Esophagus squamous epithelium (tissue), 5 donors: ENCODE data around the gene ITGB6. TPM values are rescaled to one million over a fixed set of nuclear protein-coding genes. Genes with fewer than 3 reads are reported as not detected.

Experiments
- DNase-seq: peaks from one replicate; lab custom pipeline; 2025; lab: John Stamatoyannopoulos, UW
- H3K27ac ChIP-seq, 4 donors: fragments of 200-600 bp; sonication (generic); one replicate each; pipeline ENCODE4 v1.5.1; 2016 to 2019; ENCODE audit warnings: mild to moderate bottlenecking in 1 of 4
- H3K27me3 ChIP-seq, 4 donors: fragments of 200-600 bp; sonication (generic); 1 replicate in 3 of 4; 2 replicates in 1 of 4; pipeline versions ENCODE4 v1.5.1 to v1.6.0; 2017 to 2021; ENCODE audit warnings: antibody characterized with exemption in 1 of 4
- H3K36me3 ChIP-seq, 3 donors: fragments of 200-600 bp; sonication (generic); one replicate each; pipeline ENCODE4 v1.5.1; 2016 to 2019
- H3K4me1 ChIP-seq, 3 donors: fragments of 200-600 bp; sonication (generic); one replicate each; pipeline ENCODE4 v1.5.1; 2017 to 2019
- H3K4me3 ChIP-seq, 4 donors: fragments of 200-600 bp; sonication (generic); 1 replicate in 3 of 4; 2 replicates in 1 of 4; pipeline ENCODE4 v1.5.1; 2016 to 2019; ENCODE audit warnings: mild to moderate bottlenecking in 2 of 4, moderate library complexity in 1 of 4
- H3K9me3 ChIP-seq, 3 donors: fragments of 200-600 bp; sonication (generic); one replicate each; pipeline ENCODE4 v1.5.1; 2016 to 2019
- POLR2A ChIP-seq, 4 donors: fragments of 450-650 bp; IDR thresholded peaks; one replicate each; pipeline ENCODE4 v1.6.1; 2017; ENCODE audit warnings: antibody characterized with exemption in 4 of 4, mild to moderate bottlenecking in 4 of 4, moderate library complexity in 3 of 4
- WGBS, 2 donors: methylation state at CpG; one replicate each; pipeline ENCODE4 v1.1.5; 2018; 5-methylcytosine and 5-hydroxymethylcytosine counted together
- intact Hi-C: fragments of 100-400 bp; cut with DNase I; formaldehyde crosslinking; loops from one replicate; pipeline ENCODE4 v1.15.0; 2022
- total RNA-seq, 4 donors: library from RNA; depleted of rRNA; stranded (reverse); fragments of >200 nt; gene quantifications; one replicate each; pipeline ENCODE4 v1.1.0, GENCODE V29; 2016
- TF ChIP-seq, protein P1 (sequence below), 6 experiments: fragments of 450-650 bp in 4 of 6; fragments of 200-600 bp in 2 of 6; sonication (generic) in 2 of 6; IDR thresholded peaks; one replicate each; pipeline ENCODE4 v1.5.1; 2016 to 2019; ENCODE audit warnings: antibody characterized with exemption in 6 of 6, mild to moderate bottlenecking in 4 of 6, moderate library complexity in 4 of 6
- donor health status: DM: yes; HTN: yes; CAD: no.

ITGB6 gene
- total RNA-seq, 4 donors from 2014 or later = 25.3 to 42.2 (median 33.6) TPM

DNA sequence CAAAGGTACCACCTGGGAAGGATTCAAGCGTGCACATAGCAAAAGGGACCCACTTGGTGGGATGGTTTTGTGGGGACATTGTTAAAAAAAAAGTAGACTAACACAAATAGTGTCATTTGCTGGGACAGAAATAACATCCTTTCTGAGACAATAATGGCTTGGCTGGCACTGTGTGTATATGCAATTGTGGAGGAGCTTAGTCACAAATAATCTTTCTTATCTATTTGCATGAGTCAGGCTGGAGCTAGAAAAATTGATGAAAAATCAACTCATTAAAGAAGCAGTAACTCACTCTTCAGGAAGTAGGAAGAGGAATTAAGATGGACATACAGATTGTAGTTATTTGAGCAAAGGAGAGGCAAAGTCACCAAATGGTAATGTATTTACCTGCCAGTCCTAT, 29.5 kb upstream of the ITGB6 start:
- WGBS, 2 donors = 85 to 87% methylated on average over 1 of the region's 1 CpG
- Histone ChIP-seq H3K4me3 (no peak overlapping the region), H3K4me1 (peaks cover 20 to 86% (median 29%) of the 10 kb centered on the region in 3 donors), H3K27ac (peak overlapping the region; percentile 46 to 89 (median 71)), H3K36me3 (no peaks in the 10 kb centered on the region), H3K9me3 (no peaks in the 10 kb centered on the region), H3K27me3 (no peaks in the 10 kb centered on the region)
- intact Hi-C loops = no loop called here
- TF ChIP-seq POLR2A (IDR thresholded peaks at IDR 0.05) = no peak
- TF ChIP-seq, protein P1, sequence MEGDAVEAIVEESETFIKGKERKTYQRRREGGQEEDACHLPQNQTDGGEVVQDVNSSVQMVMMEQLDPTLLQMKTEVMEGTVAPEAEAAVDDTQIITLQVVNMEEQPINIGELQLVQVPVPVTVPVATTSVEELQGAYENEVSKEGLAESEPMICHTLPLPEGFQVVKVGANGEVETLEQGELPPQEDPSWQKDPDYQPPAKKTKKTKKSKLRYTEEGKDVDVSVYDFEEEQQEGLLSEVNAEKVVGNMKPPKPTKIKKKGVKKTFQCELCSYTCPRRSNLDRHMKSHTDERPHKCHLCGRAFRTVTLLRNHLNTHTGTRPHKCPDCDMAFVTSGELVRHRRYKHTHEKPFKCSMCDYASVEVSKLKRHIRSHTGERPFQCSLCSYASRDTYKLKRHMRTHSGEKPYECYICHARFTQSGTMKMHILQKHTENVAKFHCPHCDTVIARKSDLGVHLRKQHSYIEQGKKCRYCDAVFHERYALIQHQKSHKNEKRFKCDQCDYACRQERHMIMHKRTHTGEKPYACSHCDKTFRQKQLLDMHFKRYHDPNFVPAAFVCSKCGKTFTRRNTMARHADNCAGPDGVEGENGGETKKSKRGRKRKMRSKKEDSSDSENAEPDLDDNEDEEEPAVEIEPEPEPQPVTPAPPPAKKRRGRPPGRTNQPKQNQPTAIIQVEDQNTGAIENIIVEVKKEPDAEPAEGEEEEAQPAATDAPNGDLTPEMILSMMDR (IDR thresholded peaks at IDR 0.05) = no peak
- DNase-seq = no peak

DNA sequence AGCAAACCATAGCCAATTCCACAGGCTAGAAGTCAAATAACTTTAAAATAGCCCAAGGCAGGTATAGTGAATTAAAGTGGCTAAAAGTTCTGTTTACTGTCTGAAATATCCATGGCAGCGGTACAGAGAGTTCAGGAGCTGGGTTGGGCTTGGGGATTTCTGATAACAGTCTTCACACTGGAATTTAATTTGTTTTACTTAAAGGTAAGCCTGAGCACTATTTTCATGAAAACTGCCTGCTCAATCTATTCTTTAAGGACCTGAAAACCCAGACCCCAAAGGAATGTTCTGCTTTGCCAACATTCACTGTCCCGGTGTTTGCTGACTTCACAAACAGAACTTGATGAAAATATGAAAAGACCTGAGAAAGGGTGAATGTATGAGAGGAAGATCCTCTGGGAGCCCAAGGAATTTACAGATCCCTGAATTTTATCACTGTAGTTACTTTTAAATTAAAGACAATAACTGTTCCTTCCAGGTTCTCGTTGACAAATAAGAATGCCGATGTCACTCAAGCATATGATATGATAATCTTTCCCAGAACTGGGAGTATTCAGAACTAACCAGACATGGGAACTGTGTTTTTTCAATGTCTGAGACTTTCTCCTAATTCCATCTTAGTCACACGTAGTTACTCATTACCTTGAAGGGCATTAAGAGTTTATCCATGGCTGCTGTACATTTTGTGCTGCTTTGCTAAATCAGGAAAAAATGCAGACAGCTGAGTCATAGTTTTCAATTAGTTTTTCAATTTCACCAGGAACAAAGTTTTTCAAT, 28.3 kb upstream of the ITGB6 start:
- Histone ChIP-seq H3K36me3 (no peaks in the 10 kb centered on the region), H3K9me3 (no peaks in the 10 kb centered on the region), H3K27ac (peak overlapping the region; percentile 74 to 89 (median 84)), H3K4me1 (peaks cover 32 to 99% (median 41%) of the 10 kb centered on the region in 3 donors), H3K27me3 (no peaks in the 10 kb centered on the region), H3K4me3 (no peak overlapping the region)
- intact Hi-C loops = no loop called here
- DNase-seq = no peak
- TF ChIP-seq POLR2A (IDR thresholded peaks at IDR 0.05) = no peak
- TF ChIP-seq, protein P1 (IDR thresholded peaks at IDR 0.05) = no peak
- WGBS, 2 donors = 33 to 47% methylated on average over 5 of the region's 5 CpGs

DNA sequence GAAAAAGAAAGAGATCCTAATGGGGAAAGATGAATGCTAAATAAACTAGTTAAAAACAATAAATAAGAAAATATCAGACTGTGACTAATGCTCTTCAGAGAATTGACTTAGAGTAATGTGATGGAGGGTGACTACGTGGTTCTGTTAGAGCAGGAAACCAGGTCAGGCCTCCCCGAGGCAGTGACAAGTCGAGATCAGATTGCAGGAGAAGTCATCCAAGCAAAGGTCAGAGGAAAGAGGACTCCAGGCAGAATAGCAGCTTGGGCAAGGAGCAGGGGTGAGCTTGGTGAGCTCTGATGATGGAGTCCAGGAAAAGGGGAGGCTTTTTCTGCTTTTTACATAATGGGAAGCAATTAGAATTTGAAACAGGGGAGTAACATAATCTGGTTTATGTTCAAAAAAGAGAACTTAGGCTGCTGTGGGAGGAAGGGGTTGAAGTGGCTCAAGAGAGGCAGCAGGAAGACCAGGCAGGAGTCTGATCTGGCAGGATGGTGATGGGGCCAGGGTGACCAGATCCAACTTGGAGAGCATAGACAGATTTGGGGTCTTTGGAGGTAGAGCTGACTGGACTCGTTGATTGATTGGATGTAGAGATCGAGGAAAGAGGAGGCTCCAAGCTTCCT, 27.3 kb upstream of the ITGB6 start:
- H3K4me1 ChIP-seq = peaks cover 39 to 99% (median 46%) of the 10 kb centered on the region in 3 donors
- H3K27ac ChIP-seq = peak overlapping the region; percentile 74 to 89 (median 84)
- H3K27me3 ChIP-seq = no peaks in the 10 kb centered on the region
- intact Hi-C loops = no loop called here
- no peak overlapping the region for H3K4me3 ChIP-seq
- DNase-seq = no peak
- H3K9me3 ChIP-seq = no peaks in the 10 kb centered on the region
- H3K36me3 ChIP-seq = no peaks in the 10 kb centered on the region
- TF ChIP-seq, protein P1 (IDR thresholded peaks at IDR 0.05) = no peak
- no peak for TF ChIP-seq POLR2A (IDR thresholded peaks at IDR 0.05)
- WGBS, 2 donors = 29 to 47% methylated on average over 5 of the region's 5 CpGs

DNA sequence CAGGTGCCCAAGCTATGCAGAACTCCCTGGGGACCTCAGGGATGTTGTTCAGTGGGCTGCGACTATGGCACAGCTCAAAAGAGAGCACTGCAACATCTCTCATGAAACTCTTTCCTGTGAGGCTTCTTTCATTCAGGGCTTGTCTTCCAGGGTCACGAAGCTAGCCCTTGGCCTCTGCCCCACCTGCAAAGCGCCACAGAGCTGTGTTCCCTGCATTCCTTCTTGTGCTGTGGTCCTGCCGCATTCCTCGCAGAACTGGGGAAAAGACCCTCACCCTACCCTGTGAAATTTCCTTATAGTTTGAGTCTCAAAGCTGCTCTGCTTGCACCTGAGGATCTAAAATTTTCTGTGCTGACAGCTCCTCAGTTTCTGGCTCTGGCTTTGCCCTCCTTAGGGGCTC, 26.3 kb upstream of the ITGB6 start:
- TF ChIP-seq, protein P1 (IDR thresholded peaks at IDR 0.05) = no peak
- no peak for DNase-seq
- peak overlapping the region; percentile 69 to 89 (median 84) for H3K27ac ChIP-seq
- no peak overlapping the region for H3K4me3 ChIP-seq
- no peaks in the 10 kb centered on the region for H3K27me3 ChIP-seq
- intact Hi-C loops = no loop called here
- WGBS, 2 donors = 43 to 47% methylated on average over 1 to 5 of the region's 5 CpGs
- H3K36me3 ChIP-seq = no peaks in the 10 kb centered on the region
- H3K4me1 ChIP-seq = peaks cover 49 to 100% (median 56%) of the 10 kb centered on the region in 3 donors
- no peaks in the 10 kb centered on the region for H3K9me3 ChIP-seq

DNA sequence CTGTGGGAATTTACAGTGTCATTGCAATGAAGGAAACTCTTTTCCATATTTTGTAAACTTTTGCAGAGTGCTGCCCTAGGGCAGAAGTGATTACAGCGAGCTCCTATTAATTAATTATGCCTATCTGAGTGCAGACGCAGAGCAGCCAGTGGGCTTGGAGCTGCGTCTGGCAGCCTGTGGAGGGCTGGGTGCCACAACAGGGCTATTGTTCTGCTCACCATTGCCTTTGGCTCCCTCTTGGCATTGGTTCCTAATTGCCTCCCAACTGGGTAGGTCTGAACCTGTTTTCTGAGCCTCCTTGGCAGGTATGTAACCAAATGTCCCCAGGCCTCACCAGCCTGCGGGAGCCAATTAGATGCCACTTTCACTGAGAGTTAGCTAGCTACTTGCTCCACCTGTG, 25.6 kb upstream of the ITGB6 start:
- intact Hi-C loops = no loop called here
- WGBS, 2 donors = 18 to 71% methylated on average over 2 to 3 of the region's 4 CpGs

More for the DNA sequence above, 25.6 kb upstream of the ITGB6 start:
- Histone ChIP-seq H3K27me3 (no peaks in the 10 kb centered on the region), H3K36me3 (no peaks in the 10 kb centered on the region), H3K27ac (peak overlapping the region; percentile 69 to 89 (median 84)), H3K4me3 (no peak overlapping the region), H3K9me3 (no peaks in the 10 kb centered on the region), H3K4me1 (peaks cover 55 to 100% (median 61%) of the 10 kb centered on the region in 3 donors)
- no peak for DNase-seq
- TF ChIP-seq POLR2A (IDR thresholded peaks at IDR 0.05) = no peak
